Lung microvascular endothelial cell (primary cell): ENCODE results near the gene ANKRD66. TPM values are rescaled to one million over a fixed set of nuclear protein-coding genes. Genes with fewer than 3 reads are reported as not detected.
"Not testable (repeated sequence)": the region's sequence is repeated elsewhere in the genome, so short reads cannot be mapped to it uniquely, and the experiment has no call there.

ENCODE experiments used
- DNase-seq, 2 donors: peaks; one replicate each; pipeline versions ENCODE4 v3.0.0 to v3.0.0-alpha.2; 2010; ENCODE audit warnings: low read depth in 2 of 2
- total RNA-seq: library from RNA; depleted of rRNA; stranded (reverse); fragments of >200 nt; gene quantifications from 2 replicates; pipeline ENCODE4 v1.2.1, GENCODE V29; 2014

ANKRD66 gene
- not detected in 2 replicates for total RNA-seq

GRCh38 chr6:46746696-46747095 lies at the start of gene ANKRD66:
Gene ANKRD66, plus strand, starts transcription at chr6:46746933. Its CDS starts 5,016 bp downstream, at chr6:46751949.
- DNase-seq: no peak

- no peak for DNase-seq
Observed at GRCh38 chr6:46699970-46700369, 46.8 kb upstream of the ANKRD66 start.

GRCh38 chr6:46704562-46704961 lies 42.2 kb upstream of the ANKRD66 start:
- peak; percentile 12 to 19 for DNase-seq

- DNase-seq: no peak
Observed at GRCh38 chr6:46706464-46706863, 40.3 kb upstream of the ANKRD66 start.

GRCh38 chr6:46711491-46711890 lies 35.2 kb upstream of the ANKRD66 start:
- DNase-seq: no peak

- DNase-seq: no peak
Observed at GRCh38 chr6:46715141-46715540, 31.6 kb upstream of the ANKRD66 start.

- no peak for DNase-seq
Observed at GRCh38 chr6:46719099-46719498, 27.6 kb upstream of the ANKRD66 start.

- DNase-seq: no peak
Observed at GRCh38 chr6:46720401-46720800, 26.3 kb upstream of the ANKRD66 start.

- no peak for DNase-seq
Observed at GRCh38 chr6:46729787-46730326, 16.9 kb upstream of the ANKRD66 start.

GRCh38 chr6:46730921-46731461 lies 15.7 kb upstream of the ANKRD66 start:
- no peak for DNase-seq

- DNase-seq: no peak
Observed at GRCh38 chr6:46733341-46733801, 13.4 kb upstream of the ANKRD66 start.

GRCh38 chr6:46734867-46735719 lies 11.6 kb upstream of the ANKRD66 start, which contains the start of gene PLA2G7:
Gene PLA2G7, minus strand, starts transcription at chr6:46735375. Its CDS starts 12,484 bp downstream, at chr6:46722891.
- no peak for DNase-seq

GRCh38 chr6:46735720-46736031 lies 11.1 kb upstream of the ANKRD66 start:
- DNase-seq: no peak

- DNase-seq: no peak
Observed at GRCh38 chr6:46736906-46737305, 9.8 kb upstream of the ANKRD66 start.

GRCh38 chr6:46741482-46741881 lies 5.3 kb upstream of the ANKRD66 start:
- DNase-seq: no peak

DNA sequence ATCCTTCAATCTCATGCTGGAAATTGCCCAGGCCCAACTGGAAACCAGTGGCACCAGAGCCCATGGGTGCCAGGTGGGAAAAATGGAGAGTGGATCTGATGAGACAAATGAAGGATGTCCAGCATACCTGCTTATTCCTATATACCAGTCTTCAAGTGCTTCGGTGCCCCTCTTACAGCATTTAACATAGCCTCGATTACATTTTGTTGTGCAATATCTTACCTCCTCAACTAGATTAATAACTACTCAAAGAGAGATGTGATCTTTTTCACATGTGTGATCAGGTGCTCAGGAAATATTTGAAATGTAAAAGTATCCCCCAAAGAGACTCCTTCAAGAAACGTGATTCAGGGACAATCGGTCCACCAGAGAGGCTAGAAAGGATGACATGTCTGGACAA lies 4.8 kb upstream of the ANKRD66 start:
- no peak for DNase-seq

GRCh38 chr6:46743425-46744158 lies 3.1 kb upstream of the ANKRD66 start:
- DNase-seq: no peak

DNA sequence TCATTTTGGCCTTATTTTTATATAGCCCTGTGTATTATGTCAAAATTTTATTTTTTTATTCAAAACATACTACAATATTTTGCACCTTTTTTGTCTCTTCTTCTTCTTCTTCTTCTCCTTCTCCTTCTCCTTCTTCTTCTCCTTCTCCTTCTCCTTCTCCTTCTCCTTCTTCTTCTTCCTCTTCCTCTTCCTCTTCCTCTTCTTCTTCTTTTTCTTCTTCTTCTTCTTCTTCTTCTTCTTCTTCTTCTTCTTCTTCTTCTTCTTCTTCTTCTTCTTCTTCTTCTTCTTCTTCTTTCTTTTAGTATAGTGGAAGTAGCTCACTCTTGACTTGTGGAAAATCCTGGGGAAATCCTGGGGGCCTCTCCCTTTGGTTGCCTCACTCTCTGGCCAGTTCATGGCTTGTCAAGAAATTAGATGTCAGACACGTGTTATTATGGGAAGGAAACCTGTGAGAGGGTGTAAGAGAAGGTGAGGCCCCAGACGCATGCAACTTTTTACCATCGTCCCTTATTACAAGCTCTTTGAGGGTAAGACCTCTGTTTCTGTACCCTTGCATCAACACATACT lies 2.5 kb upstream of the ANKRD66 start:
- not testable (repeated sequence) for DNase-seq

GRCh38 chr6:46745973-46746372 lies 760 bp upstream of the ANKRD66 start:
- DNase-seq: no peak

GRCh38 chr6:46748940-46749503 lies 2.3 kb downstream of the ANKRD66 start:
- no peak for DNase-seq

DNA sequence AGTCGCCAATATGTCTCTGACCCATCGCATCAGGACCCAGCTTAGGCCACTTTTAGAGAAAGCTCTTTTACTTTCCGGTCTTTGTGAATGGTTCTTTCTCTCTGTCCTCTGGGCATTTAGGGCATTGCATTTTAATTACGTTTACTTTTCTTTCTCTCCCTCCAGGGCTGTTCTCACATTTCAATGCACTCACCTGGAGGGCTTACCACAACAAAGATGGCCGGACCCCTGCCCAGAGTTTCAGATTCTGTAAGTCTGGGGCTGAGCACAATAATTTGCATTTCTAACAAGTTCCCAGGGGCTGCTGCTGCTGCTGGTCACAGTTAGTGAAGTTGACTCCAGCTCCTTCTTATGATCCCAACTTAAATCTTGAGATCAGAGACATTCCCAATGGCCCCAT lies 3.0 kb downstream of the ANKRD66 start:
- no peak for DNase-seq
